ENCODE results near the gene ADAM17. TPM values are rescaled to one million over a fixed set of nuclear protein-coding genes. Genes with fewer than 3 reads are reported as not detected.

ADAM17 gene
- total RNA-seq, 1 donor from 2014 or later: 44.9 TPM

- DNase-seq (ENCODE audit: low read depth): no peak
- no peak for FAIRE-seq
- no peak overlapping the region for H3K4me2 ChIP-seq (ENCODE audit: low read length)
- H3K27me3 ChIP-seq (ENCODE audit: insufficient read depth, low read length): no peaks in the 10 kb centered on the region
- H3K27ac ChIP-seq (ENCODE audit: low read depth, low read length): no peak overlapping the region
- no peaks in the 10 kb centered on the region for H3K9me3 Mint-ChIP-seq (ENCODE audit: unreplicated experiment)
- no peaks in the 10 kb centered on the region for H3K27me3 Mint-ChIP-seq (ENCODE audit: low read depth, unreplicated experiment)
- H3K27ac Mint-ChIP-seq (ENCODE audit: unreplicated experiment): no peak overlapping the region
- no peaks in the 10 kb centered on the region for H3K9me3 ChIP-seq (ENCODE audit: insufficient read depth, low read depth, low read length)
- peaks cover 14% of the 10 kb centered on the region for H3K4me1 Mint-ChIP-seq (ENCODE audit: low read depth, unreplicated experiment)
- TF ChIP-seq, protein P1, sequence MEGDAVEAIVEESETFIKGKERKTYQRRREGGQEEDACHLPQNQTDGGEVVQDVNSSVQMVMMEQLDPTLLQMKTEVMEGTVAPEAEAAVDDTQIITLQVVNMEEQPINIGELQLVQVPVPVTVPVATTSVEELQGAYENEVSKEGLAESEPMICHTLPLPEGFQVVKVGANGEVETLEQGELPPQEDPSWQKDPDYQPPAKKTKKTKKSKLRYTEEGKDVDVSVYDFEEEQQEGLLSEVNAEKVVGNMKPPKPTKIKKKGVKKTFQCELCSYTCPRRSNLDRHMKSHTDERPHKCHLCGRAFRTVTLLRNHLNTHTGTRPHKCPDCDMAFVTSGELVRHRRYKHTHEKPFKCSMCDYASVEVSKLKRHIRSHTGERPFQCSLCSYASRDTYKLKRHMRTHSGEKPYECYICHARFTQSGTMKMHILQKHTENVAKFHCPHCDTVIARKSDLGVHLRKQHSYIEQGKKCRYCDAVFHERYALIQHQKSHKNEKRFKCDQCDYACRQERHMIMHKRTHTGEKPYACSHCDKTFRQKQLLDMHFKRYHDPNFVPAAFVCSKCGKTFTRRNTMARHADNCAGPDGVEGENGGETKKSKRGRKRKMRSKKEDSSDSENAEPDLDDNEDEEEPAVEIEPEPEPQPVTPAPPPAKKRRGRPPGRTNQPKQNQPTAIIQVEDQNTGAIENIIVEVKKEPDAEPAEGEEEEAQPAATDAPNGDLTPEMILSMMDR (IDR thresholded peaks at IDR 0.05; ENCODE audit: insufficient read depth, low read depth, low read length): no peak
- no peak for TF ChIP-seq EZH2 (IDR thresholded peaks at IDR 0.05; ENCODE audit: insufficient read depth, low read length)
- peaks cover 4% of the 10 kb centered on the region for H3K36me3 Mint-ChIP-seq (ENCODE audit: low read depth, unreplicated experiment)
- H4K20me1 ChIP-seq (ENCODE audit: insufficient read depth, low read length): no peaks in the 10 kb centered on the region
- no peak overlapping the region for H2AFZ ChIP-seq (ENCODE audit: low read depth, low read length)
- H3K9ac ChIP-seq (ENCODE audit: low read length): no peak overlapping the region
- no peak overlapping the region for H3K4me3 Mint-ChIP-seq (ENCODE audit: unreplicated experiment)
- H3K4me1 ChIP-seq (ENCODE audit: insufficient read depth, low read length): peaks cover 13% of the 10 kb centered on the region
- no peaks in the 10 kb centered on the region for H3K36me3 ChIP-seq (ENCODE audit: insufficient read depth, low read length)
- H3K4me3 ChIP-seq (ENCODE audit: insufficient read depth, low read depth, low read length): no peak overlapping the region
- H3K79me2 ChIP-seq (ENCODE audit: insufficient read depth, low read length): peaks cover 15% of the 10 kb centered on the region
Measured at GRCh38 chr2:9560628-9561027, 5.0 kb upstream of the ADAM17 start.

- H2AFZ ChIP-seq (ENCODE audit: low read depth, low read length): no peak overlapping the region
- no peaks in the 10 kb centered on the region for H3K27me3 Mint-ChIP-seq (ENCODE audit: low read depth, unreplicated experiment)
- peak overlapping the region; percentile 40 for H3K4me3 Mint-ChIP-seq (ENCODE audit: unreplicated experiment)
- H3K27me3 ChIP-seq (ENCODE audit: insufficient read depth, low read length): no peaks in the 10 kb centered on the region
- no peaks in the 10 kb centered on the region for H3K9me3 Mint-ChIP-seq (ENCODE audit: unreplicated experiment)
- peak overlapping the region; percentile 31 for H3K4me2 ChIP-seq (ENCODE audit: low read length)
- H3K9me3 ChIP-seq (ENCODE audit: insufficient read depth, low read depth, low read length): no peaks in the 10 kb centered on the region
- H3K27ac ChIP-seq (ENCODE audit: low read depth, low read length): peak overlapping the region; percentile 40
- H4K20me1 ChIP-seq (ENCODE audit: insufficient read depth, low read length): peaks cover 10% of the 10 kb centered on the region
- H3K9ac ChIP-seq (ENCODE audit: low read length): no peak overlapping the region
- H3K27ac Mint-ChIP-seq (ENCODE audit: unreplicated experiment): peak overlapping the region; percentile 83
- peaks cover 10% of the 10 kb centered on the region for H3K4me1 Mint-ChIP-seq (ENCODE audit: low read depth, unreplicated experiment)
- H3K79me2 ChIP-seq (ENCODE audit: insufficient read depth, low read length): peaks cover 31% of the 10 kb centered on the region
- FAIRE-seq: no peak
- TF ChIP-seq, protein P1 (IDR thresholded peaks at IDR 0.05; ENCODE audit: insufficient read depth, low read depth, low read length): no peak
- no peak for TF ChIP-seq EZH2 (IDR thresholded peaks at IDR 0.05; ENCODE audit: insufficient read depth, low read length)
- no peak overlapping the region for H3K4me3 ChIP-seq (ENCODE audit: insufficient read depth, low read depth, low read length)
- H3K36me3 Mint-ChIP-seq (ENCODE audit: low read depth, unreplicated experiment): peaks cover 4% of the 10 kb centered on the region
- no peaks in the 10 kb centered on the region for H3K36me3 ChIP-seq (ENCODE audit: insufficient read depth, low read length)
- peak; percentile 97 for DNase-seq (ENCODE audit: low read depth)
- peaks cover 6% of the 10 kb centered on the region for H3K4me1 ChIP-seq (ENCODE audit: insufficient read depth, low read length)
Measured at GRCh38 chr2:9558948-9559381, 3.3 kb upstream of the ADAM17 start.

- Histone ChIP-seq H3K4me1 (ENCODE audit: insufficient read depth, low read length) (peaks cover 22% of the 10 kb centered on the region), H4K20me1 (ENCODE audit: insufficient read depth, low read length) (peaks cover 29% of the 10 kb centered on the region), H3K9me3 (ENCODE audit: insufficient read depth, low read depth, low read length) (no peaks in the 10 kb centered on the region), H3K4me2 (ENCODE audit: low read length) (peak overlapping the region; percentile 96), H2AFZ (ENCODE audit: low read depth, low read length) (peak overlapping the region; percentile 59), H3K9ac (ENCODE audit: low read length) (peak overlapping the region; percentile 95), H3K4me3 (ENCODE audit: insufficient read depth, low read depth, low read length) (peak overlapping the region; percentile 90), H3K79me2 (ENCODE audit: insufficient read depth, low read length) (peaks cover 57% of the 10 kb centered on the region), H3K27me3 (ENCODE audit: insufficient read depth, low read length) (no peaks in the 10 kb centered on the region), H3K27ac (ENCODE audit: low read depth, low read length) (peak overlapping the region; percentile 96), H3K36me3 (ENCODE audit: insufficient read depth, low read length) (no peaks in the 10 kb centered on the region)
- DNase-seq (ENCODE audit: low read depth): no peak
- H3K9me3 Mint-ChIP-seq (ENCODE audit: unreplicated experiment): no peaks in the 10 kb centered on the region
- H3K4me3 Mint-ChIP-seq (ENCODE audit: unreplicated experiment): peak overlapping the region; percentile 100
- H3K36me3 Mint-ChIP-seq (ENCODE audit: low read depth, unreplicated experiment): peaks cover 4% of the 10 kb centered on the region
- TF ChIP-seq, protein P1 (IDR thresholded peaks at IDR 0.05; ENCODE audit: insufficient read depth, low read depth, low read length): no peak
- TF ChIP-seq EZH2 (IDR thresholded peaks at IDR 0.05; ENCODE audit: insufficient read depth, low read length): no peak
- H3K27me3 Mint-ChIP-seq (ENCODE audit: low read depth, unreplicated experiment): no peaks in the 10 kb centered on the region
- H3K27ac Mint-ChIP-seq (ENCODE audit: unreplicated experiment): peak overlapping the region; percentile 83
- no peak for FAIRE-seq
- H3K4me1 Mint-ChIP-seq (ENCODE audit: low read depth, unreplicated experiment): peaks cover 25% of the 10 kb centered on the region
Measured at GRCh38 chr2:9556121-9556743, 602 bp upstream of the ADAM17 start.

Data from astrocyte (in vitro differentiated cells and primary cell).